HG02943 (cell line): ENCODE measurements around the gene SNRNP35.
"Not testable (repeated sequence)": the region's sequence is repeated elsewhere in the genome, so short reads cannot be mapped to it uniquely, and the experiment has no call there.

ENCODE experiments used
- ATAC-seq: cut with Tn5 transposase; IDR thresholded peaks from one replicate; pipeline ENCODE4 v1.9.1; 2021; ENCODE audit warnings: mild to moderate bottlenecking, low read depth, moderate library complexity; ENCODE audit not compliant: unreplicated experiment

The SNRNP35 gene, protein sequence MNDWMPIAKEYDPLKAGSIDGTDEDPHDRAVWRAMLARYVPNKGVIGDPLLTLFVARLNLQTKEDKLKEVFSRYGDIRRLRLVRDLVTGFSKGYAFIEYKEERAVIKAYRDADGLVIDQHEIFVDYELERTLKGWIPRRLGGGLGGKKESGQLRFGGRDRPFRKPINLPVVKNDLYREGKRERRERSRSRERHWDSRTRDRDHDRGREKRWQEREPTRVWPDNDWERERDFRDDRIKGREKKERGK

GRCh38 chr12:123457980-123458779, at the start of gene SNRNP35:
Gene SNRNP35, plus strand, starts transcription at chr12:123458139. Its CDS starts 7,402 bp downstream, at chr12:123465541.
- ATAC-seq, result peak; percentile 54

DNA sequence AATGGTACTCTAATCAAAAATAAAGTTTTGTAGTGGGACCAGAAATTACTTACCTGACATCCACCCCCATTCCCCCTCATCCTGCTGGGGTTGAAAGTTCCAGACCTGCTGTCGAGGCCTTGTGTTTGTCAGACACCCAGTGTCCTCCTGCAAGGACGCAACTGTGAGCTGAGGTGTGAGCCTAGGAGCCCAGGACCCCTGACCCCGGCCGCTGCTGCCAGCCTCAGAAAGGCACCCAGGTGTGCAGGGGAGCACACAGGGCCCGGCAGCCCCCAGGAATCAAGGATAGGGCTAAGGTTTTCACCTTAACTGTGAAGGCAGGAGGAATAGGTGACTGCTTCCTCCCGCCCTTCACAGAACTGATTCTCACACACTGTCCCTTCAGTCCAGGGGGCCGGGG, 49.3 kb upstream of the SNRNP35 start:
- ATAC-seq, result not testable (repeated sequence)

GRCh38 chr12:123409284-123410040, 48.5 kb upstream of the SNRNP35 start:
- not testable (repeated sequence) for ATAC-seq

- no peak for ATAC-seq
These were observed 47.9 kb upstream of the SNRNP35 start for GRCh38 chr12:123410041-123410412.

GRCh38 chr12:123421314-123421713, 36.6 kb upstream of the SNRNP35 start:
- ATAC-seq, result no peak

GRCh38 chr12:123427036-123427769, 30.7 kb upstream of the SNRNP35 start:
- peak; percentile 88 for ATAC-seq

- no peak for ATAC-seq
These were observed 29.3 kb upstream of the SNRNP35 start for GRCh38 chr12:123428591-123428990.

GRCh38 chr12:123429101-123429500, 28.8 kb upstream of the SNRNP35 start:
- not testable (repeated sequence) for ATAC-seq

- not testable (repeated sequence) for ATAC-seq
These were observed 25.8 kb upstream of the SNRNP35 start for GRCh38 chr12:123431951-123432817.

- ATAC-seq, result no peak
These were observed 24.3 kb upstream of the SNRNP35 start for GRCh38 chr12:123433615-123434014.

DNA sequence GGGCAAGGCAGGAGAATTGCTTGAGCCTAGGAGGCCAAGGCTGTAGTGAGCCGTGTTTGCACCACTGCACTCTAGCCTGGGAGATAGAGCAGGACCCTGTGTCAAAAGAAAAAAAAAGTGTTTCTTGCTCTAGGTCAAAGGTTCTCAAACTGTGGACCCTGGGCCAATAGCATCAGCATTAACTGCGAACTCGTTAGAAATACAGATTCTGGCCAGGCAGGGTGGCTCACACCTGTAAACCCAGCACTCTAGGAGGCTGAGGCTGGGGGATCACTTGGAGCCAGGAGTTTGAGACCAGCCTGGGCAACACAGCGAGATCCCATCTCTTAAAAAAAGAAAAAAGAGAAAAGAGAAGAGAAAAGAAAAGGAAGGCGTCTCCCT, 22.3 kb upstream of the SNRNP35 start:
- no peak for ATAC-seq

DNA sequence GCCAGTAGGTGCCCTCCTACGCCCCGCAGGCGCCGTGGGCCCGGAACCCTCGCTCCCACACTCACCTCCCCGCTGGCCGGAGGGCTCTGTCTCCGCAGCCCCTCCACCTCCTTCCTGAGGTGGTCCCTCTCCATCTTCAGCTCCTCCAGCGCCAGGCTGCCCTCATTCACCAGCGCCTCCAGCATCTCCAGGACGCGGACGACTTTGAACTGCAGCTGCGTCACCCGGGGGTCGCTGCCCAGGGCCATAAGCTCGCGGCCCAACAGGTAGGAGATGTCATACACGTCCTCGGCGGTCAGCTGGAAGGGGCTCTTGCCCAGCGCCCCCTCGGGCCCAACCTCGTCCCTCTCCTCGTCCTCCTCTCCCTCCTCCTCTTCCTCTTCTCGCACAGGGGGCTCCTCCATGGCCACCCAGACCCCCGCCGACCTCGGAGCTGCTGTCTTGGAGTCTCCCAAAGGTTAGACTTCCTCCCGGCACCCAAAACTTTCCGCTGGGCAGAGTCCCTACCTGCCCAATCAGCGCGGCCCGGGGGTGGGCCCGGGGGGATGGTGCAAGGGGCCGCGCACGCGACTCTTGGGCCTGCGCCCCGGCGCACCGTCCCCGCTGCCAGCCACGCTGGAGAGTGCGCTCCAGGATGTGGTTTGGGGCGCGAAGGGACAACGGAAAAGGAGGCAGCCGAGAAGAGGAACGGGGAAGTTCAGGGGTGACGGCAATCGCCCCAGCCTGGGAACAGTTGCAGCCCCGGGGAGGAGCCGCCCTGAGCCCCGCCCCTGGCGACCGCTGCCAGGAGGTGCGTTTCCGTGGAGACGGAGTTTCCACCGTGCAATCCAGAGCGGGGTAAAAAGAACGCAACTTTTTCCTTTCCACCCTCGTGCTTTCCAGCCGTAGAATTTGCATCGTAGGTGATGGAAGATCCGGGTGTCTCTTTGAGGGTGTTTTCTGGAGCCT, 21.6 kb upstream of the SNRNP35 start, which contains the start of gene RILPL2:
Gene RILPL2, minus strand, starts transcription at position 668 of the 948 bp plus-strand sequence. Its CDS starts 264 bp downstream, at position 404.
- ATAC-seq, result peak; percentile 71

GRCh38 chr12:123441523-123442164, 16.3 kb upstream of the SNRNP35 start:
- ATAC-seq, result no peak

DNA sequence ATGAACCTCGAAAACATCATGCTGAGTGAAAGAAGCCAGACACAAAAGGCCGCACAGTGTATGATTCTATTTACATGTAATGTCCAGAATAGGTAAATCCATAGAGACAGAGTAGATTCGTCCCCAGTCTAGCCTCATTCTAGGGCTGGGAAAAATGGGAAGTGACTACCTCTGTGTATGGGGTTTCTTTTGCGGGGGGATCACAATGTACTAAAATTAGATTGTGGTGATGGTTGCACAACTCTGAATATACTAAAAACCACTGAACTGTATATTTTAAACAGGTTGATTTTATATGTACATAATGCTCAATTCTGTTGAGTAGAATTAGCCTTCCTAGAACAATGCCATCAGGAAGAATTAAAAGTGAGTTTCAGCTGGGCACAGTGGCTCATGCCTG, 15.2 kb upstream of the SNRNP35 start:
- no peak for ATAC-seq

DNA sequence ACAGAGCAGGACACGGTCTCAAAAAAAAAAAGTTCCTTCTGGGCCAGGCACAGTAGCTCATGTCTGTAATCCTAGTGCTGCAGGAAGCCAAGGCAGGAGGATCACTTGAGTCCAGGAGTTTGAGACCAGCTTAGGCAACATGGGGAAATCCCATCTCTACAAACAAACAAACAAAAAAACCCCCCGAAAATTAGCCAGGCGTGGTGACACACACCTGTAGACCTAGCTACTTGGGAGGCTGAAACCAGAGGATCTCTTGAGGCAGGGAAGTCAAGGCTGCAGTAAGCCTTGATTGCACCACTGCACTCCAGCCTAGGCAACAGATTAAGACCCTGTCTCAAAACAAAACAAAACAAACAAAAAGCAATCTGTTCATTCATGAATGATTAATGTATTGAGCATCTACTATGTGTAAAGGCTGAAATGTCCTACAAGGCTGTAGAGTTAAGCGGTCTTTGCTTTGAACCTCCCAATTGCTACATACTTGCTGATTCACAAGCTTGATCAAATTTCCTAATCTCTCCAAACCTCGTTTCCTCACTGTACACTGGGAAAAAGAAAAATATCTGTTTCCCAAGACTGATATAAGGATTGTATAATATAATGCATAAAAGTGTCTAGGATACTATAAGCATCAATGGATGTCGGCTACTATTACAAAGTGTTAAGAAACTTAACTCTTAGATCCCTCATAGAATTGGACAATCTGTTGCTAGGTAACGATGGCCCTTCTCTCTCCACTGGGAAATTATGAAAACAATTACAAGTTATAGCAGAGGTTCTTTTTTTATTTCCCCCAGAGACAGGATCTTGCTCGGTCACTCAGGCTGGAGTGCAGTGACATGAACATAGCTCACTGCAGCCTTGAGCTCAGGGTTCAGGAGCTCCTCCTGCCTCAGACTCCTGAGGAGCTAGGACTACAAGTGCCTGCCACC, 13.6 kb upstream of the SNRNP35 start:
- no peak for ATAC-seq

DNA sequence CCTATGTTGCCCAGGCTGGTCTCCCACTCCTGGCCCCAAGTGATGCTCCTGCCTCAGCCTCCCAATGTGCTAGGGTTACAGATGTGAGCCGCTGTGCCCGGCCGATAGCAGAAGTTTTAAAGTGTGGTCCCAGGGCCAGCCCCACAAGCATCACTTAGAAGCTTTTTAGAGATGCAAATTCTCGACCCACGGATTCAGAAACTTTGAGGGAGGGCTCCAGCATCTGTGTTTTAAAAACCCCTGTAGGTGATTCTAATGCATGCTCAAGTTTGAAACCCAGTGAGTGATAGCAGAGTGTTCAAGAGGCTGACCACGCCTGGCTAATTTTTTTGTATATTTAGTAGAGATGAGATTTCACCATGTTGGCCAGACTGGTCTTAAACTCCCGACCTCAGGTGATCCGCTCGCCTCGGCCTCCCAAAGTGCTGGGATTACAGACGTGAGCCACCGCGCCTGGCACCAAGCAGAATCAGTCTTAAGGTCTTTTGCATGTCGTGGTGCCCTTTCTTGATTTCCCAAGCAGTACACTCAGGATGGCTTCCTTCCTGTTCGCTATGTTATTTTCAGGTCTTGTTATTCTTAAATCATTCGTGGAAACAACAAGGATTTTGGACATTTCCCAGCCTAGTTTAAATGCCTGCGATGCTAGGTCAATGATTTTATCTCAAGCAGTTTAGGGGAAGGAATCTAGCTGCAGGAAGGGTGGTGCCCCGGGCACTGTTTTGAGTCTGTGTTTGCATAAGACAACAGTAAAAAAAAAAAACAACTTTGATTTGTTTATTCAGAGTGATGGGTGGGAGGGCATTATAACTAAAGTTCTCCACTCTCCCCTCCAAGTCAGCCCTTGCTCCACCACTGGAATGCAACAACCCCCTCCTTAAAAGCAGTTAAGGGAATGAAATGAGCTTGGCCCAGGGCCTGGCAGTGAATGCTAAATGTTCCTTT, 12.3 kb upstream of the SNRNP35 start:
- no peak for ATAC-seq
